DOHH2 (cell line): ENCODE measurements around the gene HPSE2.

ENCODE experiments used
- EZH2phosphoT487 ChIP-seq: fragments of 200-600 bp; sonication (generic); IDR thresholded peaks from 2 replicates; pipeline ENCODE4 v1.6.1; 2017; ENCODE audit warnings: borderline replicate concordance, mild to moderate bottlenecking, antibody characterized with exemption, low read length, moderate library complexity, mixed read lengths
- TF ChIP-seq, protein P1 (sequence below): fragments of 200-600 bp; sonication (generic); IDR thresholded peaks from one replicate; pipeline ENCODE4 v1.5.1; 2014; ENCODE audit warnings: antibody characterized with exemption, mild to moderate bottlenecking, low read depth, low read length; ENCODE audit not compliant: poor library complexity, severe bottlenecking

DNA sequence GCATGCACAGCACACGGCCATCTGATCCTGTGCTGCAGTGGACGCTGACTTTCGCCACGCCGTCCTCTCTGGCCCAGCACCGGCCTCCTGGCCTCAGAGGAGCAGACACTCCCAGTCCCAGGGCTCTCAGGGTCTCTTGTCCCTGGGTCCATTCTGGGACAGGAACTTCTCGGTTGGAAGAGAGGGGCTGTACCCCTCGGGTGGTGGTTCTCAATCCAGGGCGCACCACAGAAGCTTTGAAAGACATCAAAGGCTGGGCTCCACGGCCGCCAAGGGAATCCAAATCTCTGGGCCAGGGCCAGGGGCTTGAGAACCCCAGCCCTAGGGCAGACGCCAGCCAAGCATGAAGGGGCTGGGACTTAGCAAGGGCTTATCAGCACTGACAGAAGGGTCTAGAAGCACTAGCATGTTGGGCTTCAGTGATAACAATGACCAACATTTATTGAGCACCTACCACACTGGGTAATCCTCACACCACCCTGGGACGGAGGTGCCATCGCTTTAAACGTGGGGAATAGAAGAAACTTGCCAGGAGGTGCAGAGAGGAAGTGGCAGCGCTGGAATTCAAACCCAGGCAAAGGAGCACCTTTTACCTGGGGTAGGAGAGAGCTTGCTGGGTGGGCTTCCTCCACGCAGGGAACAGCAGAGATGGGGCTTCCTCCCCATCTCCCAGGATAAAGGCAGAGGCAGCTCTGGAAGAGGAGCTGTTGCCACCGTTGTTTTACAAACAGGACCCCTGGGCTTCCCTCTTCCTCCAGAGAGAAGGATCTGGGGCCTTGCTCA is 818.9 kb downstream of the HPSE2 start:
- TF ChIP-seq, protein P1, sequence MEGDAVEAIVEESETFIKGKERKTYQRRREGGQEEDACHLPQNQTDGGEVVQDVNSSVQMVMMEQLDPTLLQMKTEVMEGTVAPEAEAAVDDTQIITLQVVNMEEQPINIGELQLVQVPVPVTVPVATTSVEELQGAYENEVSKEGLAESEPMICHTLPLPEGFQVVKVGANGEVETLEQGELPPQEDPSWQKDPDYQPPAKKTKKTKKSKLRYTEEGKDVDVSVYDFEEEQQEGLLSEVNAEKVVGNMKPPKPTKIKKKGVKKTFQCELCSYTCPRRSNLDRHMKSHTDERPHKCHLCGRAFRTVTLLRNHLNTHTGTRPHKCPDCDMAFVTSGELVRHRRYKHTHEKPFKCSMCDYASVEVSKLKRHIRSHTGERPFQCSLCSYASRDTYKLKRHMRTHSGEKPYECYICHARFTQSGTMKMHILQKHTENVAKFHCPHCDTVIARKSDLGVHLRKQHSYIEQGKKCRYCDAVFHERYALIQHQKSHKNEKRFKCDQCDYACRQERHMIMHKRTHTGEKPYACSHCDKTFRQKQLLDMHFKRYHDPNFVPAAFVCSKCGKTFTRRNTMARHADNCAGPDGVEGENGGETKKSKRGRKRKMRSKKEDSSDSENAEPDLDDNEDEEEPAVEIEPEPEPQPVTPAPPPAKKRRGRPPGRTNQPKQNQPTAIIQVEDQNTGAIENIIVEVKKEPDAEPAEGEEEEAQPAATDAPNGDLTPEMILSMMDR: no peak
- TF ChIP-seq EZH2phosphoT487: no peak
